Neural progenitor cell (in vitro differentiated cells): Measurements from ENCODE around the gene MOB1A.

Experiments used
- EZH2 ChIP-seq: fragments of 200-600 bp; sonication (generic); IDR thresholded peaks from 2 replicates; pipeline ENCODE4 v1.6.1; 2017; ENCODE audit warnings: antibody characterized with exemption, mild to moderate bottlenecking, moderate library complexity
- EZH2phosphoT487 ChIP-seq: fragments of 200-600 bp; sonication (generic); IDR thresholded peaks from 2 replicates; pipeline ENCODE4 v1.6.1; 2017; ENCODE audit warnings: antibody characterized with exemption
- TF ChIP-seq, protein P1 (sequence below): fragments of 200-600 bp; sonication (generic); IDR thresholded peaks from 2 replicates; pipeline ENCODE4 v1.5.1; 2017; ENCODE audit warnings: antibody characterized with exemption, mild to moderate bottlenecking

DNA sequence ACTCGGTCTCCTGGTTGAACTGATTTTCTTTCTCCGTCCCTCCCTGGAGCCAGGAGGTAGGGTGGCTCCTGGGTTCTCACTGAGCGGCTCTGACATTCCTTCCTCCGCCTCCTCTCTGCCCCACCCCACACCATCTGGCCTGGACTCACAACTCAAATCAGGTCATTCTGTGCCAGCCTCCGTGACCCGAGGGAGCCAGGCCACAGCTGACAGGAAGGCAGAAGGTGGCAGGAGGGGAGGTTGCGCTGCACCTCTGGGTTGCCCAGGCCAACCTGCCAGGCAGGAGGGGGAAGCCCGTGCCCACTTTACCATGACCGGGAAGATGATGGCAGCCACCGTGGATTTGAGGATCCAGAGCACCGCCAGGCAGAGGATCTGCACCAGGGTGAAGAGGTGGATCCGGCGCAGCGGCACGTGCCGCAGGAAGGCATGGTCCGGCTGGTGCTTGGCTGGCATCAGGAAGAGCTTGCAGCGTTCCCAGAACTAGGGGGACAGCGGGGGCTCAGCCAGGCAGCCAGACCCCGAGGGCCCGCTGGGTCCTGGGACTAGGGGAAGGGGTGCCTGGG lies 48.1 kb upstream of the MOB1A start:
- TF ChIP-seq EZH2 (no peak), EZH2phosphoT487 (no peak)
- TF ChIP-seq, protein P1, sequence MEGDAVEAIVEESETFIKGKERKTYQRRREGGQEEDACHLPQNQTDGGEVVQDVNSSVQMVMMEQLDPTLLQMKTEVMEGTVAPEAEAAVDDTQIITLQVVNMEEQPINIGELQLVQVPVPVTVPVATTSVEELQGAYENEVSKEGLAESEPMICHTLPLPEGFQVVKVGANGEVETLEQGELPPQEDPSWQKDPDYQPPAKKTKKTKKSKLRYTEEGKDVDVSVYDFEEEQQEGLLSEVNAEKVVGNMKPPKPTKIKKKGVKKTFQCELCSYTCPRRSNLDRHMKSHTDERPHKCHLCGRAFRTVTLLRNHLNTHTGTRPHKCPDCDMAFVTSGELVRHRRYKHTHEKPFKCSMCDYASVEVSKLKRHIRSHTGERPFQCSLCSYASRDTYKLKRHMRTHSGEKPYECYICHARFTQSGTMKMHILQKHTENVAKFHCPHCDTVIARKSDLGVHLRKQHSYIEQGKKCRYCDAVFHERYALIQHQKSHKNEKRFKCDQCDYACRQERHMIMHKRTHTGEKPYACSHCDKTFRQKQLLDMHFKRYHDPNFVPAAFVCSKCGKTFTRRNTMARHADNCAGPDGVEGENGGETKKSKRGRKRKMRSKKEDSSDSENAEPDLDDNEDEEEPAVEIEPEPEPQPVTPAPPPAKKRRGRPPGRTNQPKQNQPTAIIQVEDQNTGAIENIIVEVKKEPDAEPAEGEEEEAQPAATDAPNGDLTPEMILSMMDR: no peak
